ENCODE measurements around the gene DOCK4. TPM values are rescaled to one million over a fixed set of nuclear protein-coding genes. Genes with fewer than 3 reads are reported as not detected.

DOCK4 gene
- total and polyA plus RNA-seq, 10 of the 15 experiments (the other 5 are each of a cell fraction or from before 2014, with no cell fraction given), result 0.03 to 0.73 (median 0.38) TPM

- BruUV-seq (replicated peaks), result no TSS peak
- Histone ChIP-seq H3K4me1 (ENCODE audit: control insufficient read depth, insufficient read depth, low read length) (no peaks in the 10 kb centered on the region), H4K20me1 (ENCODE audit: control insufficient read depth, insufficient read depth) (no peaks in the 10 kb centered on the region), H3K36me3 (ENCODE audit: control insufficient read depth in 2 of 2, insufficient read depth in 2 of 2, low read length in 1 of 2) (no peaks in the 10 kb centered on the region), H3K9me3 (replicated peaks; ENCODE audit: control insufficient read depth, insufficient read depth, low read length) (no peaks in the 10 kb centered on the region), H2AFZ (ENCODE audit: control insufficient read depth, low read depth, low read length) (no peak overlapping the region), H3K79me2 (ENCODE audit: control insufficient read depth, insufficient read depth, low read length) (no peaks in the 10 kb centered on the region), H3K4me3 (no peak overlapping the region), H3K9ac (ENCODE audit: control insufficient read depth, insufficient read depth, low read length) (no peak overlapping the region), H3K27me3 (replicated peaks in 1 of 2; ENCODE audit: control insufficient read depth in 2 of 2, insufficient read depth in 2 of 2, low read length in 1 of 2) (no peaks in the 10 kb centered on the region), H3K4me2 (ENCODE audit: control insufficient read depth, insufficient read depth) (no peak overlapping the region), H3K27ac (ENCODE audit: control insufficient read depth, insufficient read depth) (no peak overlapping the region)
- no peak for TF ChIP-seq RB1 (IDR thresholded peaks at IDR 0.05; ENCODE audit: borderline replicate concordance)
- no peak for TF ChIP-seq HDAC2 (IDR thresholded peaks at IDR 0.05)
- TF ChIP-seq EZH2 (IDR thresholded peaks at IDR 0.05; ENCODE audit: borderline replicate concordance, control insufficient read depth, low read depth, low read length), result no peak
- TF ChIP-seq LARP7 (IDR thresholded peaks at IDR 0.05), result no peak
- no peak for TF ChIP-seq ZNF24 (IDR thresholded peaks at IDR 0.05)
- no peak for TF ChIP-seq YY1 (IDR thresholded peaks at IDR 0.05; ENCODE audit: low read depth, low read length)
- no peak for TF ChIP-seq MXI1 (IDR thresholded peaks at IDR 0.05; ENCODE audit: low read depth, low read length)
- DNase-seq (ENCODE audit: low read depth, low spot score) (no peak), FAIRE-seq (no peak), ATAC-seq (no peak)
- CTCF ChIA-PET, result no interaction called here
- 93% methylated on average over 7 of the region's 7 CpGs for WGBS (ENCODE audit: insufficient coverage, insufficient replicate concordance, low lambda C conversion rate, missing lambda C conversion rate)
- SMC1A ChIA-PET (ENCODE audit: uncharacterized antibody, unreplicated experiment), result no interaction called here
- RAD21 ChIA-PET (ENCODE audit: unreplicated experiment), result no interaction called here
- POLR2A ChIA-PET, result no interaction called here
- intact Hi-C loops (cut with micrococcal nuclease; ENCODE audit: unreplicated experiment) (no loop called here), in situ Hi-C loops (cut with MboI) (no loop called here)
Observed at GRCh38 chr7:112133328-112133727, 72.9 kb downstream of the DOCK4 start.

GRCh38 chr7:112132051-112132694 lies 74.0 kb downstream of the DOCK4 start:
- intact Hi-C loops (cut with micrococcal nuclease; ENCODE audit: unreplicated experiment), result no loop called here
- H3K4me2 ChIP-seq (ENCODE audit: control insufficient read depth, insufficient read depth), result no peak overlapping the region
- ChIA-PET RAD21 (ENCODE audit: unreplicated experiment) (interaction anchor here (0.6 kb wide), 1 partner anchor 9 kb away, joined by 3 read pairs; no protein-coding TSS in a partner anchor), CTCF (no interaction called here), POLR2A (no interaction called here), SMC1A (ENCODE audit: uncharacterized antibody, unreplicated experiment) (no interaction called here)
- H3K4me3 ChIP-seq, result no peak overlapping the region
- no peaks in the 10 kb centered on the region for H3K79me2 ChIP-seq (ENCODE audit: control insufficient read depth, insufficient read depth, low read length)
- H3K9me3 ChIP-seq (replicated peaks; ENCODE audit: control insufficient read depth, insufficient read depth, low read length), result no peaks in the 10 kb centered on the region
- FAIRE-seq, result no peak
- H3K4me1 ChIP-seq (ENCODE audit: control insufficient read depth, insufficient read depth, low read length), result no peaks in the 10 kb centered on the region
- H2AFZ ChIP-seq (ENCODE audit: control insufficient read depth, low read depth, low read length), result no peak overlapping the region
- H3K9ac ChIP-seq (ENCODE audit: control insufficient read depth, insufficient read depth, low read length), result no peak overlapping the region
- DNase-seq (ENCODE audit: low read depth, low spot score), result no peak
- TF ChIP-seq TARDBP (IDR thresholded peaks at IDR 0.05; ENCODE audit: borderline replicate concordance) (no peak), MEF2A (IDR thresholded peaks at IDR 0.05; ENCODE audit: insufficient read depth, low read depth, low read length) (no peak)
- 31% methylated on average over 4 of the region's 4 CpGs for WGBS (ENCODE audit: insufficient coverage, insufficient replicate concordance, low lambda C conversion rate, missing lambda C conversion rate)
- H3K36me3 ChIP-seq (ENCODE audit: control insufficient read depth in 2 of 2, insufficient read depth in 2 of 2, low read length in 1 of 2), result no peaks in the 10 kb centered on the region
- H4K20me1 ChIP-seq (ENCODE audit: control insufficient read depth, insufficient read depth), result no peaks in the 10 kb centered on the region
- no peak overlapping the region for H3K27ac ChIP-seq (ENCODE audit: control insufficient read depth, insufficient read depth)
- H3K27me3 ChIP-seq (replicated peaks in 1 of 2; ENCODE audit: control insufficient read depth in 2 of 2, insufficient read depth in 2 of 2, low read length in 1 of 2), result no peaks in the 10 kb centered on the region
- BruUV-seq (replicated peaks), result no TSS peak
- ATAC-seq, result no peak
- in situ Hi-C loops (cut with MboI), result no loop called here
